CD4-positive, alpha-beta memory T cell (primary cell): Measurements from ENCODE around the gene POLR3G. TPM values are rescaled to one million over a fixed set of nuclear protein-coding genes. Genes with fewer than 3 reads are reported as not detected.

ENCODE experiments used
- CTCF ChIA-PET: fragments of 350-600 bp; sonication (Branson Sonifier 250); formaldehyde crosslinking; loops from one replicate; lab custom pipeline; 2021; ENCODE audit warnings: inconsistent platforms; ENCODE audit not compliant: partially characterized antibody; lab: Charles Lee
- POLR2A ChIA-PET: fragments of 350-600 bp; sonication (Branson Sonifier 250); formaldehyde crosslinking; loops from one replicate; lab custom pipeline; 2021; ENCODE audit not compliant: partially characterized antibody; lab: Charles Lee
- DNase-seq, 5 donors: peaks; one replicate each; pipeline versions ENCODE4 v3.0.0 to v3.0.0-alpha.2; 2020 to 2022; ENCODE audit warnings: mixed read lengths in 1 of 5
- H3K27ac ChIP-seq: one replicate; pipeline ENCODE4 v1.7.0; 2013; ENCODE audit warnings: low read depth, low read length
- H3K27me3 ChIP-seq: 2 replicates; pipeline ENCODE4 v1.7.0; 2013; ENCODE audit warnings: mild to moderate bottlenecking, low read length, moderate library complexity; ENCODE audit not compliant: insufficient read depth
- H3K36me3 ChIP-seq: 2 replicates; pipeline ENCODE4 v1.7.0; 2013; ENCODE audit warnings: mild to moderate bottlenecking, low read length, moderate library complexity; ENCODE audit not compliant: insufficient read depth
- H3K4me1 ChIP-seq: 2 replicates; pipeline ENCODE4 v1.7.0; 2013; ENCODE audit warnings: mild to moderate bottlenecking, low read length, moderate library complexity; ENCODE audit not compliant: insufficient read depth
- H3K4me3 ChIP-seq, 2 donors: one replicate each; pipeline ENCODE4 v1.7.0; 2013; ENCODE audit warnings: low read length in 2 of 2, mild to moderate bottlenecking in 1 of 2
- H3K9me3 ChIP-seq, 2 donors: one replicate each; pipeline ENCODE4 v1.7.0; 2013; ENCODE audit warnings: low read length in 2 of 2, control low read depth in 1 of 2; ENCODE audit not compliant: control insufficient read depth in 1 of 2
- H3K27ac Mint-ChIP-seq, 7 donors: one replicate each; pipeline ENCODE4 v1.8.0; 2020 to 2021; ENCODE audit warnings: mixed read lengths in 7 of 7, mild to moderate bottlenecking in 6 of 7, inconsistent platforms in 3 of 7, moderate library complexity in 3 of 7
- H3K27me3 Mint-ChIP-seq, 2 donors: one replicate each; pipeline ENCODE4 v1.8.0; 2020 to 2021; ENCODE audit warnings: mixed read lengths in 2 of 2
- H3K36me3 Mint-ChIP-seq, 2 donors: one replicate each; pipeline ENCODE4 v1.8.0; 2020 to 2021; ENCODE audit warnings: mixed read lengths in 2 of 2, inconsistent platforms in 1 of 2, mild to moderate bottlenecking in 1 of 2
- H3K4me1 Mint-ChIP-seq, 4 donors: one replicate each; pipeline ENCODE4 v1.8.0; 2020 to 2021; ENCODE audit warnings: mixed read lengths in 4 of 4, mild to moderate bottlenecking in 1 of 4
- H3K4me3 Mint-ChIP-seq, 8 donors: one replicate each; pipeline ENCODE4 v1.8.0; 2020 to 2021; ENCODE audit warnings: mixed read lengths in 8 of 8, mild to moderate bottlenecking in 7 of 8, moderate library complexity in 6 of 8, inconsistent platforms in 3 of 8
- H3K9me3 Mint-ChIP-seq, 8 donors: one replicate each; pipeline ENCODE4 v1.8.0; 2020 to 2021; ENCODE audit warnings: mixed read lengths in 8 of 8, mild to moderate bottlenecking in 5 of 8, inconsistent platforms in 3 of 8, moderate library complexity in 1 of 8
- intact Hi-C: fragments of 100-400 bp; cut with micrococcal nuclease; formaldehyde crosslinking; loops from one replicate; pipeline ENCODE4 v1.15.1; 2023
- polyA plus RNA-seq, 2 donors: library from polyadenylated mRNA; unstranded; fragments of 300-500 nt; fragmentation: Illumina TruSeq; gene quantifications; one replicate each; pipeline ENCODE4 v1.2.3, GENCODE V29; 2021
- total RNA-seq, 2 experiments: library from RNA; stranded (reverse); gene quantifications; one replicate each; pipeline ENCODE4 v1.2.3, GENCODE V29; 2021

POLR3G gene
- total and polyA plus RNA-seq, 4 experiments from 2014 or later, result 1.2 to 2.2 (median 1.5) TPM

GRCh38 chr5:90461288-90461687 lies 13.4 kb upstream of the POLR3G start:
- intact Hi-C loops, result no loop called here
- Mint-ChIP-seq H3K27ac (peak overlapping the region in 1 of 7 donors; percentile 23), H3K4me3 (no peak overlapping the region), H3K36me3 (peaks cover 10 to 14% of the 10 kb centered on the region in 2 donors), H3K4me1 (peaks cover 0 to 6% (median under 1%) of the 10 kb centered on the region in 4 donors), H3K27me3 (no peaks in the 10 kb centered on the region), H3K9me3 (no peaks in the 10 kb centered on the region)
- Histone ChIP-seq H3K27me3 (no peaks in the 10 kb centered on the region), H3K4me1 (no peaks in the 10 kb centered on the region), H3K36me3 (no peaks in the 10 kb centered on the region), H3K4me3 (no peak overlapping the region), H3K9me3 (no peaks in the 10 kb centered on the region), H3K27ac (no peak overlapping the region)
- ChIA-PET POLR2A (no interaction called here), CTCF (interaction anchor here (0.6 to 2.4 kb wide), 6 partner anchors 9 to 27 kb away, joined by 3 to 16 read pairs (median 3); partner anchors contain the start of genes MBLAC2 and POLR3G)
- DNase-seq, result no peak

GRCh38 chr5:90472783-90473395 lies 1.8 kb upstream of the POLR3G start:
- peaks cover 24 to 46% (median 37%) of the 10 kb centered on the region in 4 donors for H3K4me1 Mint-ChIP-seq
- H3K36me3 Mint-ChIP-seq, result peaks cover 25 to 36% of the 10 kb centered on the region in 2 donors

GRCh38 chr5:90473396-90474234 lies 1.0 kb upstream of the POLR3G start:
- Mint-ChIP-seq H3K36me3 (peaks cover 19 to 29% of the 10 kb centered on the region in 2 donors), H3K9me3 (peaks cover 0 to 12% (median 6%) of the 10 kb centered on the region in 8 donors), H3K27ac (peak overlapping the region; percentile 84 to 98 (median 95)), H3K4me3 (peak overlapping the region; percentile 95 to 99 (median 99)), H3K27me3 (no peaks in the 10 kb centered on the region), H3K4me1 (peaks cover 24 to 46% (median 36%) of the 10 kb centered on the region in 4 donors)
- peak overlapping the region; percentile 66 for H3K27ac ChIP-seq
- H3K4me3 ChIP-seq, result peak overlapping the region; percentile 79 to 87
- intact Hi-C loops, result loop anchor here (1.0 to 2.0 kb wide), 4 partner anchors 35 to 908 kb away; partner anchors contain the start of genes CETN3 and LYSMD3
- no peaks in the 10 kb centered on the region for H3K27me3 ChIP-seq
- H3K9me3 ChIP-seq, result no peaks in the 10 kb centered on the region
- H3K36me3 ChIP-seq, result no peaks in the 10 kb centered on the region
- POLR2A ChIA-PET, result interaction anchor here (0.8 to 7.0 kb wide), 8 partner anchors 11 to 911 kb away, joined by 3 to 72 read pairs (median 6); partner anchors contain the start of genes ARRDC3, CETN3 and LYSMD3
- peak; percentile 4 to 45 (median 7) for DNase-seq
- peaks cover 35% of the 10 kb centered on the region for H3K4me1 ChIP-seq
- CTCF ChIA-PET, result interaction anchor here (0.6 to 5.4 kb wide), 10 partner anchors 8 to 843 kb away, joined by 3 to 45 read pairs (median 4); partner anchors contain the start of genes CETN3 and LYSMD3

More at GRCh38 chr5:90472783-90473395, 1.8 kb upstream of the POLR3G start:
- Histone ChIP-seq H3K4me3 (peak overlapping the region; percentile 11 to 79), H3K4me1 (peaks cover 35% of the 10 kb centered on the region), H3K9me3 (no peaks in the 10 kb centered on the region), H3K27ac (no peak overlapping the region), H3K36me3 (no peaks in the 10 kb centered on the region), H3K27me3 (no peaks in the 10 kb centered on the region)
- ChIA-PET POLR2A (interaction anchor here (0.8 to 7.0 kb wide), 3 partner anchors 33 to 62 kb away, joined by 3 to 72 read pairs (median 50); partner anchors contain the start of genes CETN3 and LYSMD3), CTCF (interaction anchor here (1.3 to 5.4 kb wide), 4 partner anchors 12 to 56 kb away, joined by 3 to 45 read pairs (median 18); partner anchors contain the start of gene LYSMD3)
- H3K27me3 Mint-ChIP-seq, result no peaks in the 10 kb centered on the region
- intact Hi-C loops, result no loop called here
- H3K9me3 Mint-ChIP-seq, result peaks cover 0 to 20% (median 13%) of the 10 kb centered on the region in 8 donors
- H3K27ac Mint-ChIP-seq, result peak overlapping the region in 6 of 7 donors; percentile 84 to 98 (median 90)
- H3K4me3 Mint-ChIP-seq, result peak overlapping the region; percentile 95 to 99 (median 99)
- DNase-seq, result peak in 1 of 5 donors; percentile 1

GRCh38 chr5:90475436-90475980 lies 844 bp downstream of the POLR3G start:
- POLR2A ChIA-PET, result interaction anchor here (1.4 to 7.0 kb wide), 4 partner anchors 9 to 908 kb away, joined by 7 to 72 read pairs (median 32); partner anchors contain the start of genes ARRDC3, CETN3 and LYSMD3
- Mint-ChIP-seq H3K36me3 (peaks cover 8 to 10% of the 10 kb centered on the region in 2 donors), H3K27ac (peak overlapping the region in 3 of 7 donors; percentile 43 to 93 (median 63)), H3K9me3 (peaks cover 0 to 8% (median 0%) of the 10 kb centered on the region in 8 donors), H3K27me3 (no peaks in the 10 kb centered on the region), H3K4me3 (peak overlapping the region in 7 of 8 donors; percentile 39 to 99 (median 99)), H3K4me1 (peaks cover 20 to 41% (median 32%) of the 10 kb centered on the region in 4 donors)
- CTCF ChIA-PET, result interaction anchor here (1.0 to 5.4 kb wide), 5 partner anchors 35 to 65 kb away, joined by 3 to 45 read pairs (median 10); partner anchors contain the start of genes CETN3 and LYSMD3
- Histone ChIP-seq H3K36me3 (no peaks in the 10 kb centered on the region), H3K4me3 (peak overlapping the region in 1 of 2 donors; percentile 79), H3K27ac (no peak overlapping the region), H3K27me3 (no peaks in the 10 kb centered on the region), H3K9me3 (no peaks in the 10 kb centered on the region), H3K4me1 (peaks cover 35% of the 10 kb centered on the region)
- intact Hi-C loops, result loop anchor here (2.0 kb wide), 1 partner anchor 37 kb away; no protein-coding TSS in a partner anchor
- no peak for DNase-seq

GRCh38 chr5:90476391-90476790 lies 1.7 kb downstream of the POLR3G start:
- CTCF ChIA-PET, result interaction anchor here (0.7 to 5.4 kb wide), 3 partner anchors 10 to 53 kb away, joined by 3 to 45 read pairs (median 4); partner anchors contain the start of gene LYSMD3
- intact Hi-C loops, result no loop called here
- H3K27ac ChIP-seq, result no peak overlapping the region
- Mint-ChIP-seq H3K9me3 (peaks cover 0 to 6% (median 0%) of the 10 kb centered on the region in 8 donors), H3K27ac (peak overlapping the region in 1 of 7 donors; percentile 50), H3K27me3 (no peaks in the 10 kb centered on the region), H3K36me3 (peaks cover under 1 to 8% of the 10 kb centered on the region in 2 donors), H3K4me3 (peak overlapping the region in 1 of 8 donors; percentile 7), H3K4me1 (peaks cover 16 to 35% (median 23%) of the 10 kb centered on the region in 4 donors)
- no peaks in the 10 kb centered on the region for H3K27me3 ChIP-seq
- DNase-seq, result no peak
- H3K4me1 ChIP-seq, result peaks cover 27% of the 10 kb centered on the region
- POLR2A ChIA-PET, result interaction anchor here (0.7 to 7.0 kb wide), 3 partner anchors 53 to 907 kb away, joined by 3 to 72 read pairs (median 50); partner anchors contain the start of genes ARRDC3, CETN3 and LYSMD3
- H3K4me3 ChIP-seq, result no peak overlapping the region
- no peaks in the 10 kb centered on the region for H3K36me3 ChIP-seq
- no peaks in the 10 kb centered on the region for H3K9me3 ChIP-seq

GRCh38 chr5:90477073-90477472 lies 2.4 kb downstream of the POLR3G start:
- Mint-ChIP-seq H3K27ac (no peak overlapping the region), H3K9me3 (peaks cover 0 to 6% (median 0%) of the 10 kb centered on the region in 8 donors), H3K27me3 (no peaks in the 10 kb centered on the region), H3K4me1 (peaks cover 13 to 31% (median 19%) of the 10 kb centered on the region in 4 donors), H3K36me3 (peaks cover 0 to 8% of the 10 kb centered on the region in 2 donors), H3K4me3 (no peak overlapping the region)
- CTCF ChIA-PET, result interaction anchor here (0.7 to 1.2 kb wide), 2 partner anchors 10 to 37 kb away, joined by 3 to 4 read pairs; no protein-coding TSS in a partner anchor
- H3K9me3 ChIP-seq, result no peaks in the 10 kb centered on the region
- intact Hi-C loops, result no loop called here
- POLR2A ChIA-PET, result interaction anchor here (0.7 to 7.0 kb wide), 3 partner anchors 52 to 906 kb away, joined by 3 to 72 read pairs (median 50); partner anchors contain the start of genes ARRDC3, CETN3 and LYSMD3
- no peak for DNase-seq
- peaks cover 20% of the 10 kb centered on the region for H3K4me1 ChIP-seq
- no peak overlapping the region for H3K27ac ChIP-seq
- no peaks in the 10 kb centered on the region for H3K36me3 ChIP-seq
- no peak overlapping the region for H3K4me3 ChIP-seq
- no peaks in the 10 kb centered on the region for H3K27me3 ChIP-seq
